ENCODE results near the gene FBRSL1. TPM values are rescaled to one million over a fixed set of nuclear protein-coding genes. Genes with fewer than 3 reads are reported as not detected.

Gene FBRSL1
- total and polyA plus RNA-seq, 2 donors (not counting 1 experiment from before 2014, with no cell fraction given), result 62.6 to 112 TPM

- Mint-ChIP-seq H3K27me3 (no peaks in the 10 kb centered on the region), H3K4me3 (no peak overlapping the region), H3K27ac (peak overlapping the region; percentile 37), H3K4me1 (peaks cover 51% of the 10 kb centered on the region), H3K9me3 (ENCODE audit: insufficient read depth) (no peaks in the 10 kb centered on the region)
- POLR2A ChIA-PET, result interaction anchor here (1.4 kb wide), 1 partner anchor 33 kb away, joined by 3 read pairs; no protein-coding TSS in a partner anchor
- Histone ChIP-seq H3K27ac (ENCODE audit: low read length in 2 of 2) (peak overlapping the region; percentile 52 to 66), H4K20me1 (ENCODE audit: control insufficient read depth, insufficient read depth, low read length, poor library complexity, severe bottlenecking) (no peaks in the 10 kb centered on the region), H3K79me2 (ENCODE audit: control insufficient read depth, insufficient read depth, low read length) (peaks cover 7% of the 10 kb centered on the region), H3K36me3 (replicated peaks in 1 of 2; ENCODE audit: control extremely low read depth in 1 of 2, control insufficient read depth in 1 of 2, extremely low read depth in 1 of 2, insufficient read depth in 2 of 2, low read length in 1 of 2) (no peaks in the 10 kb centered on the region), H3K27me3 (replicated peaks in 1 of 4; ENCODE audit: control extremely low read depth in 1 of 4, control insufficient read depth in 3 of 4, insufficient read depth in 4 of 4, low read length in 3 of 4) (no peaks in the 10 kb centered on the region), H3K4me1 (ENCODE audit: control insufficient read depth in 2 of 2, insufficient read depth in 2 of 2, low read length in 2 of 2) (peaks cover 75 to 93% of the 10 kb centered on the region in 2 donors), H3K9me3 (ENCODE audit: control extremely low read depth in 1 of 3, control insufficient read depth in 2 of 3, insufficient read depth in 1 of 3, low read length in 2 of 3) (peaks cover 2 to 38% (median 3%) of the 10 kb centered on the region in 3 donors), H2AFZ (ENCODE audit: insufficient read depth, low read depth, low read length, poor library complexity, severe bottlenecking) (no peak overlapping the region), H3K4me2 (replicated peaks; ENCODE audit: low read depth, low read length, poor library complexity, severe bottlenecking) (peak overlapping the region; percentile 64), H3K4me3 (ENCODE audit: control extremely low read depth in 1 of 5, extremely low read depth in 1 of 5, insufficient read depth in 1 of 5, low read depth in 2 of 5, low read length in 4 of 5) (no peak overlapping the region), H3K9ac (ENCODE audit: low read length) (no peak overlapping the region)
- DNase-seq (peak; percentile 62), ATAC-seq (ENCODE audit: low read depth) (no peak)
- TF ChIP-seq CTCF (IDR thresholded peaks at IDR 0.05) (no peak), EZH2 (IDR thresholded peaks at IDR 0.05; ENCODE audit: borderline replicate concordance, insufficient read depth, low read depth, low read length, poor library complexity, severe bottlenecking) (no peak)
- 90% methylated on average over 15 of the region's 18 CpGs for WGBS (ENCODE audit: insufficient coverage)
- CTCF ChIA-PET, result interaction anchor here (0.9 kb wide), 1 partner anchor 51 kb away, joined by 5 read pairs; no protein-coding TSS in a partner anchor
- intact Hi-C loops (cut with micrococcal nuclease), result loop anchor here (5.0 kb wide), 1 partner anchor 34 kb away; no protein-coding TSS in a partner anchor
These were observed 23.4 kb upstream of the FBRSL1 start for GRCh38 chr12:132466241-132467201.
